GM12892 (cell line): Measurements from ENCODE around the gene PITPNC1.

Experiments
- POLR2A ChIP-seq: IDR thresholded peaks from 2 replicates; pipeline ENCODE4 v1.6.1; 2011; ENCODE audit warnings: low read depth, low read length, control low read depth
- TAF1 ChIP-seq: IDR thresholded peaks from 2 replicates; pipeline ENCODE4 v1.6.1; 2011; ENCODE audit warnings: low read depth, mild to moderate bottlenecking, control low read depth, low read length, borderline replicate concordance

GRCh38 chr17:67412941-67413340 is 35.9 kb downstream of the PITPNC1 start:
- TF ChIP-seq POLR2A (no peak), TAF1 (no peak)
